AG04449 (cell line): ENCODE measurements around the gene DIP2B.

ENCODE experiments used
- CTCF ChIA-PET: fragments of 350-600 bp; formaldehyde crosslinking; extraction: SDS; loops from one replicate; lab custom pipeline; 2021; ENCODE audit warnings: antibody characterized with exemption; lab: Yijun Ruan, JAX
- POLR2A ChIA-PET: fragments of 400-600, 350-600 bp; formaldehyde crosslinking; extraction: SDS; loops from one replicate; lab custom pipeline; 2020; ENCODE audit warnings: antibody characterized with exemption, inconsistent platforms; lab: Yijun Ruan, JAX
- DNase-seq: peaks from one replicate; pipeline ENCODE4 v3.0.0-alpha.2; 2010; ENCODE audit warnings: low read depth, low spot score
- H3K4me3 ChIP-seq: 2 replicates; pipeline ENCODE4 v1.5.1; 2011; ENCODE audit warnings: low read depth, mild to moderate bottlenecking, control low read depth, low read length
- CTCF ChIP-seq: IDR thresholded peaks from one replicate; pipeline ENCODE4 v1.5.1; 2011; ENCODE audit warnings: mild to moderate bottlenecking, moderate library complexity, low read length, control low read depth, inconsistent platforms; ENCODE audit not compliant: insufficient read depth; ENCODE audit errors: missing control alignments

Gene DIP2B

GRCh38 chr12:50567926-50568325 is 63.1 kb downstream of the DIP2B start:
- POLR2A ChIA-PET = no interaction called here
- no peak for TF ChIP-seq CTCF
- H3K4me3 ChIP-seq = no peak overlapping the region
- no peak for DNase-seq
- CTCF ChIA-PET = no interaction called here

GRCh38 chr12:50568338-50569091 is 63.7 kb downstream of the DIP2B start:
- no peak for TF ChIP-seq CTCF
- ChIA-PET POLR2A (no interaction called here), CTCF (interaction anchor here (0.7 to 1.4 kb wide), 5 partner anchors 10 to 91 kb away, joined by 3 to 4 read pairs (median 4); partner anchors contain the start of gene DIP2B)
- no peak overlapping the region for H3K4me3 ChIP-seq
- DNase-seq = no peak

DNA sequence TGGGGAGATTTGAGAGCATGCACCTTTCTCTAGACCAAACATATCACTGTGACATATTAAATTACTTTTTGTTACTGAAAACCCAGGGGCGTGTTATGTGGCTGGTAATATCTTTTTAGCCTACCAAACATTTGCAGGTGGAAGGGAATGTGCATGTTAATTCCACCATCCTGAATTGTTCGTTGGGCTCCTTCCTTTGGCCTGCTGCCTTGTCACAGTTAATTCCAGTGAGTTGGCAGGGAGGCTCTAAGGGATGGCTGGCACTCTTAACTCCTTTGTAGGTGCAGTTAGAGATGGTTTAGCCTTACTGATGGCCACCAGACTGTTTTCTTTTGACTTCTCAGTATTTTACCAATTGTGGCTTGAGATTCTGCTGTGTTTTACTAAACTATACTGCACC is 64.5 kb downstream of the DIP2B start:
- TF ChIP-seq CTCF = no peak
- POLR2A ChIA-PET = no interaction called here
- DNase-seq = no peak
- H3K4me3 ChIP-seq = no peak overlapping the region
- CTCF ChIA-PET = interaction anchor here (0.9 to 1.4 kb wide), 3 partner anchors 11 to 64 kb away, joined by 3 to 4 read pairs (median 4); partner anchors contain the start of gene DIP2B

DNA sequence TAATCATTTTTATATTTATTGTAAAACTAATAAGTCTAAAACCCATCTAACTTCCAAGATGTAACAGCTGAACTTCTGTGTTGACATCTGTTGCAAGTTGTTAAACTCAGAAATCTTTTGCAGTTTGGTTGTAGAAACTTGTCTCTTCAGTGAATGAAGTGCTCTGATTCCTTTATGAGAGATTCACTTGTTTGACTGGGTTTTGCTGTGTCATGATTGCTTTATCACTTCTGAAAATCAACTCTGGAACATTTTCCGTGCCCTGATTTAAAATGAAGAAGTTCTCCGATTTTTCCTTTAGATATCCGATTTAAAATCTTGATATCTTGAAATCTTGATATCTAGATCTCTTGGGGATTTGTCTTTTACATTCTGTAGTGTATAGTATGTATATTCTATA is 65.1 kb downstream of the DIP2B start:
- H3K4me3 ChIP-seq = no peak overlapping the region
- ChIA-PET POLR2A (no interaction called here), CTCF (interaction anchor here (1.4 kb wide), 1 partner anchor 18 kb away, joined by 3 read pairs; no protein-coding TSS in a partner anchor)
- DNase-seq = no peak
- TF ChIP-seq CTCF = no peak

DNA sequence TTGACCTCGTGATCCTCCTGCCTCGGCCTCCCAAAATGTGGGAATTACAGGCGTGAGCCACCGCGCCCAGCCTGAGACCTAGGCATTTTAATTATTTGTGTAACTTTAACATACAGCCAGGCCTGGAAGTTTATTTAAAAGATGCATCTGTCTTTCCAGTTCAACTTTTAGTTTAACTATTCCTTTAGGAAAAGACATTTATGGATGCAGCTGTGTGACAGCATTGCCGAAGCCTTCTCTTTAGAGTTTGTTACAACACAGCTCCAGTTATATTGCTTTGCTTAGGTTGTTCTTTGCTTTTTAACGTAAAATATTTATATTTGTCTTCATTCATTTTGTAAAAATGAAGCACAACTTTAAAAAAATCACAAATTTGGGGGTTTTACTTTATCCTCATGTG is 67.0 kb downstream of the DIP2B start:
- ChIA-PET POLR2A (interaction anchor here (0.6 kb wide), 1 partner anchor 11 kb away, joined by 3 read pairs; no protein-coding TSS in a partner anchor), CTCF (interaction anchor here (1.0 to 1.5 kb wide), 2 partner anchors 10 to 67 kb away, joined by 4 to 5 read pairs; no protein-coding TSS in a partner anchor)
- no peak for TF ChIP-seq CTCF
- no peak for DNase-seq
- H3K4me3 ChIP-seq = no peak overlapping the region

DNA sequence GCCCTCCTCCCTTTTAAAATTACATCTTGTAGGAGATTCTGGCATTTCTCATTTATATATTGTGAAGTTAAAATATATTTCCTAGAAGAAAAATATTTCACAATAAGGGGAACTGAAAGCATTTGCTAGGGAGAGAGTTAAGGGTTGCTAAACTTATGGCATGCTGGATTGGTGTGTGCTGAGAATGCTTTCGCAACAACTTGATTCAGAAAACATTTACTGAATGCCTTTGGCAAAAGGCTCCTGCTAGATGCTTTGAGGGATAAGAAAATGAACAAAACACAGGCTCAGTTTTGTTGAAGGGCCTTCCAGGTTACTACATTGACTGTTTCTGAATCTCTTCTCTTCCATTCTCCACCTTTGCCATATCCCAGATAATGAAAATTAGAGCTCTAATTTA is 67.5 kb downstream of the DIP2B start:
- POLR2A ChIA-PET = interaction anchor here (0.6 kb wide), 1 partner anchor 12 kb away, joined by 3 read pairs; no protein-coding TSS in a partner anchor
- H3K4me3 ChIP-seq = no peak overlapping the region
- CTCF ChIA-PET = interaction anchor here (1.0 to 1.5 kb wide), 4 partner anchors 9 to 68 kb away, joined by 3 to 5 read pairs (median 4); partner anchors contain the start of gene DIP2B
- peak; percentile 72 for DNase-seq
- TF ChIP-seq CTCF = no peak
